ENCODE measurements around the gene FTCDNL1.

Gene FTCDNL1

DNA sequence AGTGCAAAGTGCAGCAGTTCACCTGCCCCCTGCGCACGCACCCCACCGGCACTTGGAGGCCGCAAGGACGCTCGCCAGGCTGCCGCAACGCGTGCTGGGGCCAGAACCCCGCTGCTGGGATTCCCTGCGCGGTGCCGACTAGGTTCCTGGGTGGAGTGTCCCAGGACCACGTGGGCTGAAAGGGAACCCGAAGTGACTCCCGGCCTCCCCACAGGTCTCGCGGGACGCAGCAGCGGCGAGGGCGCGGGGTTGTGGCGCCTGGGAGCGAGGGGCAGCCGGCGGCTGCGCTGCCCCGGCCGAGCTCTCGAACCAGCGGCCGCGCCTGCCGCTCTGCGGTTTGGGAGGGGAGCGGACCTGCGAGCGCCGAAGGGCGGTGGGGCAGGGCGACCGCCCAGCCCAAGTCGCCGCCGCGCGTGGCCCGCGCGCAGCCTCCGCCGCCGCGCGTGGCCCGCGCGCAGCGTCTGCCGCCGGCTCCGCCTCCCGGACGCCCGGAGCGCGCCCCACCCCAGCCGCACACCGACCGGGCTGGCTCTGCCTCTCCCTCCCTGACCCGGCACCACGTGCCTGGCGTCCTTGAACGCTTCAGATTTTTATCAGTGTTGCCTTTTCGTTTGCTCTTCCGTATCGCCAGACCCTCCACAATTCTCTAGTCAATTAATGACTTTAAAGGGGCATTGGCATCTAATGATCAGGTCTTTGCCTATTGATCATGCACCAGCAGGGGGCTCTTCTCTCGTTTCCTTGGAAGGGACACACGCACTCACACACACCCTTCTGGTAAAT, at the start of gene FTCDNL1 (continued):
- TF ChIP-seq ZXDB (tag by site-specific recombination; IDR thresholded peaks at IDR 0.05): 0 out of 2 replicates have a peak, but pooled peaks have one; percentile 11
- TF ChIP-seq, protein P1, sequence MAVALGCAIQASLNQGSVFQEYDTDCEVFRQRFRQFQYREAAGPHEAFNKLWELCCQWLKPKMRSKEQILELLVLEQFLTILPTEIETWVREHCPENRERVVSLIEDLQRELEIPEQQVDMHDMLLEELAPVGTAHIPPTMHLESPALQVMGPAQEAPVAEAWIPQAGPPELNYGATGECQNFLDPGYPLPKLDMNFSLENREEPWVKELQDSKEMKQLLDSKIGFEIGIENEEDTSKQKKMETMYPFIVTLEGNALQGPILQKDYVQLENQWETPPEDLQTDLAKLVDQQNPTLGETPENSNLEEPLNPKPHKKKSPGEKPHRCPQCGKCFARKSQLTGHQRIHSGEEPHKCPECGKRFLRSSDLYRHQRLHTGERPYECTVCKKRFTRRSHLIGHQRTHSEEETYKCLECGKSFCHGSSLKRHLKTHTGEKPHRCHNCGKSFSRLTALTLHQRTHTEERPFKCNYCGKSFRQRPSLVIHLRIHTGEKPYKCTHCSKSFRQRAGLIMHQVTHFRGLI (tag by site-specific recombination; IDR thresholded peaks at IDR 0.05): peak; percentile 86
- TF ChIP-seq KLF7 (tag by site-specific recombination; IDR thresholded peaks at IDR 0.05; ENCODE audit: borderline replicate concordance): peak; percentile 70; the same call in 1 of the 2 replicates
- TF ChIP-seq ZIC2 (tag by site-specific recombination; IDR thresholded peaks at IDR 0.05): peak; percentile 85
- TF ChIP-seq, protein P2, sequence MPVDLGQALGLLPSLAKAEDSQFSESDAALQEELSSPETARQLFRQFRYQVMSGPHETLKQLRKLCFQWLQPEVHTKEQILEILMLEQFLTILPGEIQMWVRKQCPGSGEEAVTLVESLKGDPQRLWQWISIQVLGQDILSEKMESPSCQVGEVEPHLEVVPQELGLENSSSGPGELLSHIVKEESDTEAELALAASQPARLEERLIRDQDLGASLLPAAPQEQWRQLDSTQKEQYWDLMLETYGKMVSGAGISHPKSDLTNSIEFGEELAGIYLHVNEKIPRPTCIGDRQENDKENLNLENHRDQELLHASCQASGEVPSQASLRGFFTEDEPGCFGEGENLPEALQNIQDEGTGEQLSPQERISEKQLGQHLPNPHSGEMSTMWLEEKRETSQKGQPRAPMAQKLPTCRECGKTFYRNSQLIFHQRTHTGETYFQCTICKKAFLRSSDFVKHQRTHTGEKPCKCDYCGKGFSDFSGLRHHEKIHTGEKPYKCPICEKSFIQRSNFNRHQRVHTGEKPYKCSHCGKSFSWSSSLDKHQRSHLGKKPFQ (tag by site-specific recombination; IDR thresholded peaks at IDR 0.05): 0 out of 2 replicates have a peak, but pooled peaks have one; percentile 16
- peak; percentile 80 for TF ChIP-seq GLIS2 (tag by site-specific recombination; IDR thresholded peaks at IDR 0.05)
- TF ChIP-seq, protein P3, sequence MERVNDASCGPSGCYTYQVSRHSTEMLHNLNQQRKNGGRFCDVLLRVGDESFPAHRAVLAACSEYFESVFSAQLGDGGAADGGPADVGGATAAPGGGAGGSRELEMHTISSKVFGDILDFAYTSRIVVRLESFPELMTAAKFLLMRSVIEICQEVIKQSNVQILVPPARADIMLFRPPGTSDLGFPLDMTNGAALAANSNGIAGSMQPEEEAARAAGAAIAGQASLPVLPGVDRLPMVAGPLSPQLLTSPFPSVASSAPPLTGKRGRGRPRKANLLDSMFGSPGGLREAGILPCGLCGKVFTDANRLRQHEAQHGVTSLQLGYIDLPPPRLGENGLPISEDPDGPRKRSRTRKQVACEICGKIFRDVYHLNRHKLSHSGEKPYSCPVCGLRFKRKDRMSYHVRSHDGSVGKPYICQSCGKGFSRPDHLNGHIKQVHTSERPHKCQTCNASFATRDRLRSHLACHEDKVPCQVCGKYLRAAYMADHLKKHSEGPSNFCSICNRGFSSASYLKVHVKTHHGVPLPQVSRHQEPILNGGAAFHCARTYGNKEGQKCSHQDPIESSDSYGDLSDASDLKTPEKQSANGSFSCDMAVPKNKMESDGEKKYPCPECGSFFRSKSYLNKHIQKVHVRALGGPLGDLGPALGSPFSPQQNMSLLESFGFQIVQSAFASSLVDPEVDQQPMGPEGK (tag by site-specific recombination; IDR thresholded peaks at IDR 0.05): peak; percentile 6; the same call in 1 of the 2 replicates
- peak; percentile 82 for TF ChIP-seq ZNF76 (tag by site-specific recombination; IDR thresholded peaks at IDR 0.05; ENCODE audit: borderline replicate concordance, low read depth)
- peak; percentile 66; the same call in 1 of the 2 replicates for TF ChIP-seq ZNF561 (tag by site-specific recombination; IDR thresholded peaks at IDR 0.05; ENCODE audit: borderline replicate concordance)
- TF ChIP-seq ZNF426 (tag by site-specific recombination; IDR thresholded peaks at IDR 0.05): no peak
- TF ChIP-seq, protein P4, sequence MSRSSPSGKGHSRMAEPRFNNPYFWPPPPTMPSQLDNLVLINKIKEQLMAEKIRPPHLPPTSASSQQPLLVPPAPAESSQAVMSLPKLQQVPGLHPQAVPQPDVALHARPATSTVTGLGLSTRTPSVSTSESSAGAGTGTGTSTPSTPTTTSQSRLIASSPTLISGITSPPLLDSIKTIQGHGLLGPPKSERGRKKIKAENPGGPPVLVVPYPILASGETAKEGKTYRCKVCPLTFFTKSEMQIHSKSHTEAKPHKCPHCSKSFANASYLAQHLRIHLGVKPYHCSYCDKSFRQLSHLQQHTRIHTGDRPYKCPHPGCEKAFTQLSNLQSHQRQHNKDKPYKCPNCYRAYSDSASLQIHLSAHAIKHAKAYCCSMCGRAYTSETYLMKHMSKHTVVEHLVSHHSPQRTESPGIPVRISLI (tag by site-specific recombination; IDR thresholded peaks at IDR 0.05): no peak
- TF ChIP-seq ZNF843 (tag by site-specific recombination; IDR thresholded peaks at IDR 0.05): 0 out of 2 replicates have a peak, but pooled peaks have one; percentile 17

DNA sequence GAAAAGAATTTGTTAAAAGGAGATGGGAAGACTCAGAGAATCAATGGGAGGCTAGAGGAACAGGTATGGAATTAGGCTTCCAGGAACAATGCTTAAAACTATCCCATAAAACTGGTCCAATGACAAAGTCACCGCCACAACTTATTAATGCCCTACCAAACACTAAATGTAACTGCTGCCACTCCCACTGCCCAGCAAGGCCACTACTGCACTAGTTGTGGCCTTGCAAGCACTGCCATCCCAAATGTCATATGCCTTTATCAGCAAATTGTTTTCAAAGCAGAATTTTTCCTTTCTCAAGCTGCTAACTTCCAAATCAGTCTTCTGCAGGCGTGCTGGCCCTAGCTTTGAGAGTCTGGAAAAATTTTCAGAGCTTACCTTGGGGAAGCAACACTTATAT, 45.6 kb upstream of the FTCDNL1 start:
- ChIA-PET POLR2A (interaction anchor here (1.0 kb wide), 1 partner anchor 210 kb away, joined by 3 read pairs; no protein-coding TSS in a partner anchor), CTCF (interaction anchor here (0.7 kb wide), 1 partner anchor 1600 kb away, joined by 3 read pairs; no protein-coding TSS in a partner anchor)
- no peaks in the 10 kb centered on the region for H3K9me3 ChIP-seq (ENCODE audit: control insufficient read depth, insufficient read depth, low read depth, low read length)
- no peak overlapping the region for H3K27ac ChIP-seq (ENCODE audit: extremely low read depth, low read depth, low read length)
- H3K4me3 ChIP-seq (ENCODE audit: low read depth, low read length): no peak overlapping the region
- peaks cover 6% of the 10 kb centered on the region; the same call in 1 of the 2 replicates for H3K4me1 ChIP-seq (ENCODE audit: control insufficient read depth, insufficient read depth, low read length)
- H3K36me3 ChIP-seq (ENCODE audit: control insufficient read depth in 2 of 2, insufficient read depth in 1 of 2, low read length in 2 of 2): no peaks in the 10 kb centered on the region
- TF ChIP-seq ZNF514 (tag by site-specific recombination; IDR thresholded peaks at IDR 0.05) (no peak), KLF7 (tag by site-specific recombination; IDR thresholded peaks at IDR 0.05; ENCODE audit: borderline replicate concordance) (no peak), ZNF621 (tag by site-specific recombination; IDR thresholded peaks at IDR 0.05) (no peak), ZNF133 (tag by site-specific recombination; IDR thresholded peaks at IDR 0.05) (no peak), YY2 (tag by site-specific recombination; IDR thresholded peaks at IDR 0.05) (no peak), KLF16 (tag by site-specific recombination; IDR thresholded peaks at IDR 0.05) (no peak), OSR2 (tag by site-specific recombination; IDR thresholded peaks at IDR 0.05) (no peak), SP7 (tag by site-specific recombination; IDR thresholded peaks at IDR 0.05) (no peak)
- TF ChIP-seq, protein P5, sequence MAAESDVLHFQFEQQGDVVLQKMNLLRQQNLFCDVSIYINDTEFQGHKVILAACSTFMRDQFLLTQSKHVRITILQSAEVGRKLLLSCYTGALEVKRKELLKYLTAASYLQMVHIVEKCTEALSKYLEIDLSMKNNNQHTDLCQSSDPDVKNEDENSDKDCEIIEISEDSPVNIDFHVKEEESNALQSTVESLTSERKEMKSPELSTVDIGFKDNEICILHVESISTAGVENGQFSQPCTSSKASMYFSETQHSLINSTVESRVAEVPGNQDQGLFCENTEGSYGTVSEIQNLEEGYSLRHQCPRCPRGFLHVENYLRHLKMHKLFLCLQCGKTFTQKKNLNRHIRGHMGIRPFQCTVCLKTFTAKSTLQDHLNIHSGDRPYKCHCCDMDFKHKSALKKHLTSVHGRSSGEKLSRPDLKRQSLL (tag by site-specific recombination; IDR thresholded peaks at IDR 0.05): no peak
- TF ChIP-seq, protein P6, sequence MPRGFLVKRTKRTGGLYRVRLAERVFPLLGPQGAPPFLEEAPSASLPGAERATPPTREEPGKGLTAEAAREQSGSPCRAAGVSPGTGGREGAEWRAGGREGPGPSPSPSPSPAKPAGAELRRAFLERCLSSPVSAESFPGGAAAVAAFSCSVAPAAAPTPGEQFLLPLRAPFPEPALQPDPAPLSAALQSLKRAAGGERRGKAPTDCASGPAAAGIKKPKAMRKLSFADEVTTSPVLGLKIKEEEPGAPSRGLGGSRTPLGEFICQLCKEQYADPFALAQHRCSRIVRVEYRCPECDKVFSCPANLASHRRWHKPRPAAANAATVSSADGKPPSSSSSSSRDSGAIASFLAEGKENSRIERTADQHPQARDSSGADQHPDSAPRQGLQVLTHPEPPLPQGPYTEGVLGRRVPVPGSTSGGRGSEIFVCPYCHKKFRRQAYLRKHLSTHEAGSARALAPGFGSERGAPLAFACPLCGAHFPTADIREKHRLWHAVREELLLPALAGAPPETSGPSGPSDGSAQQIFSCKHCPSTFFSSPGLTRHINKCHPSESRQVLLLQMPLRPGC (tag by site-specific recombination; IDR thresholded peaks at IDR 0.05): no peak
- TF ChIP-seq, protein P7, sequence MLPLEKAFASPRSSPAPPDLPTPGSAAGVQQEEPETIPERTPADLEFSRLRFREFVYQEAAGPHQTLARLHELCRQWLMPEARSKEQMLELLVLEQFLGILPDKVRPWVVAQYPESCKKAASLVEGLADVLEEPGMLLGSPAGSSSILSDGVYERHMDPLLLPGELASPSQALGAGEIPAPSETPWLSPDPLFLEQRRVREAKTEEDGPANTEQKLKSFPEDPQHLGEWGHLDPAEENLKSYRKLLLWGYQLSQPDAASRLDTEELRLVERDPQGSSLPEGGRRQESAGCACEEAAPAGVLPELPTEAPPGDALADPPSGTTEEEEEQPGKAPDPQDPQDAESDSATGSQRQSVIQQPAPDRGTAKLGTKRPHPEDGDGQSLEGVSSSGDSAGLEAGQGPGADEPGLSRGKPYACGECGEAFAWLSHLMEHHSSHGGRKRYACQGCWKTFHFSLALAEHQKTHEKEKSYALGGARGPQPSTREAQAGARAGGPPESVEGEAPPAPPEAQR (tag by site-specific recombination; IDR thresholded peaks at IDR 0.05): no peak
- TF ChIP-seq, protein P8, sequence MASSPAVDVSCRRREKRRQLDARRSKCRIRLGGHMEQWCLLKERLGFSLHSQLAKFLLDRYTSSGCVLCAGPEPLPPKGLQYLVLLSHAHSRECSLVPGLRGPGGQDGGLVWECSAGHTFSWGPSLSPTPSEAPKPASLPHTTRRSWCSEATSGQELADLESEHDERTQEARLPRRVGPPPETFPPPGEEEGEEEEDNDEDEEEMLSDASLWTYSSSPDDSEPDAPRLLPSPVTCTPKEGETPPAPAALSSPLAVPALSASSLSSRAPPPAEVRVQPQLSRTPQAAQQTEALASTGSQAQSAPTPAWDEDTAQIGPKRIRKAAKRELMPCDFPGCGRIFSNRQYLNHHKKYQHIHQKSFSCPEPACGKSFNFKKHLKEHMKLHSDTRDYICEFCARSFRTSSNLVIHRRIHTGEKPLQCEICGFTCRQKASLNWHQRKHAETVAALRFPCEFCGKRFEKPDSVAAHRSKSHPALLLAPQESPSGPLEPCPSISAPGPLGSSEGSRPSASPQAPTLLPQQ (tag by site-specific recombination; IDR thresholded peaks at IDR 0.05): no peak

All from HEK293 (cell line).